Omental fat pad (tissue), 4 donors: ENCODE results near the gene SEMA3C. TPM values are rescaled to one million over a fixed set of nuclear protein-coding genes. Genes with fewer than 3 reads are reported as not detected.

ENCODE experiments used
- ATAC-seq: fragments of 150-250 bp; one replicate; pipeline ENCODE4 v1.9.1; 2016; ENCODE audit warnings: mild to moderate bottlenecking, moderate library complexity; ENCODE audit not compliant: low FRiP score
- DNase-seq: peaks from one replicate; pipeline ENCODE4 v3.0.0-alpha.2; 2019; ENCODE audit warnings: low spot score
- CTCF ChIP-seq, 3 donors: fragments of 450-650 bp; IDR thresholded peaks; one replicate each; pipeline ENCODE4 v1.5.1; 2016 to 2017; ENCODE audit warnings: antibody characterized with exemption in 3 of 3, mild to moderate bottlenecking in 3 of 3, moderate library complexity in 2 of 3
- total RNA-seq, 4 donors: library from RNA; depleted of rRNA; stranded (reverse); fragments of >200 nt; gene quantifications; one replicate each; pipeline ENCODE4 v1.1.0, GENCODE V29; 2016

The SEMA3C gene
- total RNA-seq, 4 donors from 2014 or later: 46.2 to 201 (median 126) TPM

GRCh38 chr7:80869821-80870751, 48.8 kb downstream of the SEMA3C start:
- DNase-seq (no peak), ATAC-seq (peak; percentile 31)
- no peak for TF ChIP-seq CTCF (IDR thresholded peaks at IDR 0.05)

DNA sequence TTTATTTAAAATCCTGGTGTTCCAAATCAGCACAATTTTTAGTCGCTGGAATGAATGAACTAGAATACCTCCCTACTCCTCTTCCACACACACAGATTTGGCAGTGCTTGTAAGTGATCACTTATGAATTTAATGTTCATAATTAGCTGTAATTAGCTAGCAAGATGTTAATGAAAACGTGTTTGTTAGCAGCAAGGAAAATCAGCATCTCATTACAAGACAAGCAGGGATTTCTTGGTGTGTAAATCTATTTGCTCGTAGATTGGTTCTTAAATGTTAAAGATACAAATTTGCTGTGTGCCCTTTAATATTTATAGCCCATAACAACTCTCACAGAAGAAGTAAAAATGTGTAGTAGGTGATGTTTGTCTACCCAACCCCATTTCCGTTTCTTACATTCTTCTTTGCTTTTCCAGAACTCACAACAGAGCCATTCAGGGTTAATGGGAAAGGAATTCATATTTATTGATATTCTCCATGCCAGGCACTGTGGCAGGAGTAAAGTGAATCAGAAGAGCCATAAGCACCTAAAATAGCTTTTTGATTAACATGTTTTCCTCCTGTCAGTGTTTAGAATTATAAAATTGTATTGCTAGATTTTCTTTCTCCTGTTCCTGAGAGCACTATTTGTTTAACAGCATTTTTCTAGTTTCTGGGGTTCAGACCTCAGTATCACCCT, 49.6 kb downstream of the SEMA3C start:
- DNase-seq (no peak), ATAC-seq (no peak)
- TF ChIP-seq CTCF (IDR thresholded peaks at IDR 0.05): no peak

DNA sequence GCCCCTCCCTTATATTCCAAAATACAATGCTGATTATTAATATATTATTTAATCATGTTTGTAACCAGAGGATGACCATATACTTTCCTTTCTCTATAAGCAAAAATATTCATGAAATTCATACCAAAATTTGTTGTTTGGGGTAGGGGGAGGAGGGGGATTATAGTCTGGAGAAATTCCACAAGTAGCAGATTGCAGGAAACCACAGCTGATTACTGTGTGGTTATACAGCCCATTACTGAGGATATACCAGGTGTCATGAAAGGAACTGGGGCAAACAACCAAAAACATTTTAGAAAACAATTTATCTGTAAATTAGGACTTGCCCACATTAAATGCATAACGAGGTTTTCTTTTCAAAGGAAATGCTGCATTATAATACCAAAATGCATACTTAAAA, 50.3 kb downstream of the SEMA3C start:
- no peak for TF ChIP-seq CTCF (IDR thresholded peaks at IDR 0.05)
- DNase-seq (no peak), ATAC-seq (no peak)

- no peak for TF ChIP-seq CTCF (IDR thresholded peaks at IDR 0.05)
- DNase-seq (no peak), ATAC-seq (no peak)
Observed at GRCh38 chr7:80860554-80860953, 58.3 kb downstream of the SEMA3C start.

DNA sequence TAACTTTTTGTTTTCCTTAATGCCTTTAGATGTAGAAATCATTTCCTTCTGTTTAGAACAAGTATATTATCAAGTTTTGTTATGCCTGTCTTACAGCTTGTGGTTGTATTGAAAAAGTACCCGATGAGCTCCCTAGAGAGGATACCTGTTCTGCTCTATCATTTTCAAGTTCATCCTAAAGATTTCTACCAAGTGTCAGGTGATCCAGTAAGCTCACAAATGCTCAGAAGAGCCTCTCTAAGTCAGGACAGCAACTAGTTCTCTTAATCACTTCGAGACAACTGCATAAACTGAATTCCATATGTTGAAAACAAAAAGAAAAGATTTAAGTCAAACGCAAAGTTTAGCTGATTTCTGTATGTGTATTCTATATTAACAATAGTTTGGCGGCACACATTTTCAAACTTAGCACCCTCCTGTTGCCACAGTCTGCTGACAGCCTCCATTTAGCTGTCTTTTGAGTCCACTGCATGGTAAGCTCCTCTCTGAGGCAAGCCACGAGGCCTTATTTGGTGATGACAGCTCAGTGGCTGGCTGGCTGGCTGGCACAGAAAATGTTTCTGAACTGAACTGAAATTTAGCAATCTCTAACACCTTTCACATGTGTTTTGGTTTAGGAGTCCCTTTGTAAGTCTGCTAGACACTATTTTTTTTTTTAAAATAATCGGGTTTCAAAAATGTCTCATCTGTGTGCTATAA, 59.4 kb downstream of the SEMA3C start:
- no peak for TF ChIP-seq CTCF (IDR thresholded peaks at IDR 0.05)
- DNase-seq (no peak), ATAC-seq (peak; percentile 63)

GRCh38 chr7:80858141-80858903, 60.5 kb downstream of the SEMA3C start:
- DNase-seq (no peak), ATAC-seq (no peak)
- no peak for TF ChIP-seq CTCF (IDR thresholded peaks at IDR 0.05)
